Caki2 (cell line): ENCODE results near the gene IL6R. TPM values are rescaled to one million over a fixed set of nuclear protein-coding genes. Genes with fewer than 3 reads are reported as not detected.
A peak's percentile ranks its signal among the peaks of the same experiment; 100 is the strongest.

Source experiments
- DNase-seq: peaks from one replicate; pipeline ENCODE4 v3.0.0-alpha.2; 2015; ENCODE audit warnings: low read depth
- in situ Hi-C: cut with HindIII; loops from 2 replicates; pipeline ENCODE4 v1.10.0; 2016; ENCODE audit warnings: low sequenced_read_pairs, low pct_unique_long_range_greater_than_20kb, mixed read lengths
- total RNA-seq: library from RNA; depleted of rRNA; stranded (reverse); fragments of >200 nt; shearing (Covaris generic); gene quantifications from 2 replicates; pipeline ENCODE4 v1.2.3, GENCODE V29; 2014; ENCODE audit warnings: low replicate concordance

Gene IL6R
- total RNA-seq, 1 experiment from 2014 or later: 6.5 TPM

DNA sequence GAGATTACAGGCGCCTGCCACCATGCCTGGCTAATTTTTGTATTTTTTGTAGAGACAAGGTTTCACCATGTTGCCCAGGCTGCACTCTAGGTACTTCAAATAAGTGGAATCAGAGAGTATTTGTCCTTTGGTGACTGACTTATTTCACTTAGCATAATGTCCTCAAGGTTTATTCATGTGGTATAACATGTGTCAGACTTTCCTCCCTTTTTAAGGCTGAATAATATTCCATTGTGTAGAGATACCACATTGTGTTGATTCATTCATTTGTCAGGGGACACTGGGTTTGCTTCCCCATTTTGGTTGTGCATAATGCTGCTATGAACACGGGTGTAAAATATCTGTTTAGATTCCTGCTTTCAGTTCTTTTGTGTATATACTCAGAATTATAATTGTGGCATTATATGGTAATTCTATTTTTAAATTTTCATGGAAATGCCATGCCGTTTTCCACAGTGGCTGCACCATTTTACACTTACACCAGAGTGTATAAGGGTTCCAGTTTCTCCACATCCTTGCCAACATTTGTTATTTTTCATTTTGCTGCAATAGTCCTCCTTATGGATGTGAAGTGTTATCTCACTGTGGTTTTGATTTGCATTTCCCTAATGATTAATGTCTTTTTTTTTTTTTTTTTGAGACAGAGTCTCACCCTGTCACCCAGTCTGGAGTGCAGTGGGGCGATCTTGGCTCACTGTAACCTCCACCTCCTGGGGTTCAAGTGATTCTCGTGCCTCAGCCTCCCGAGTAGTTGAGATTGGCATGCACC, 35.1 kb downstream of the IL6R start:
- in situ Hi-C loops: no loop called here
- no peak for DNase-seq

DNA sequence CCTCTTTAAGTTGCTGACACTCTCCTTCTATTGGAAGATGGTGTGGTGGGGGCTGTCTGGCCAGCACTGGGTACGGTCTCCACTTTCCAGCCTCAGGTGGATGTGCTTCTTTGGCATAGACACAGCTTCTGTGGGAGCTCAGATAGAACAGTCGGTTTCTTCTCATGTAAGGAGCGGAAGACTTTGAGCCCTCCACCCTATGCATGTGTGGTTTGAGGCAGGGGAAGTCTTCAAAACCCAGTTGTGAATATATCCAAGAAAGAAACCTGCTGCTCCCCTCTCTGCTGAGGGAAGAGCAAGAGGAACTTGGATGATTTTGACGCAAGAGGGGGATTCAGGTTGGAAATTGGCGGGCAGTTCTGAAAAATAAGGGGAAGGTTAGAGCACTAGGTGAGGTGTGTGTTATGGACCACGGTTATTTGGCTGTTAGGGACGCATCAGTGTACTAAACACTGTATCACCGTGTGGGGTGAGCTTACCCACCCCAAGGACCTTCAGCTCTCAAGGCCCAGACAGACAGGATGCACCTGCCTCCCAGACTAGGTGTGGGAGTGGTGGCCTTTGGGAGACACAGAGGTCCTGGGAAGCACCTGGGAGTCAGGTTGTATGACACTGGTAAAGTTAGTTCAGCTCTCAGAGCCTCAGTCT, 36.2 kb downstream of the IL6R start:
- DNase-seq: no peak
- in situ Hi-C loops: no loop called here

DNA sequence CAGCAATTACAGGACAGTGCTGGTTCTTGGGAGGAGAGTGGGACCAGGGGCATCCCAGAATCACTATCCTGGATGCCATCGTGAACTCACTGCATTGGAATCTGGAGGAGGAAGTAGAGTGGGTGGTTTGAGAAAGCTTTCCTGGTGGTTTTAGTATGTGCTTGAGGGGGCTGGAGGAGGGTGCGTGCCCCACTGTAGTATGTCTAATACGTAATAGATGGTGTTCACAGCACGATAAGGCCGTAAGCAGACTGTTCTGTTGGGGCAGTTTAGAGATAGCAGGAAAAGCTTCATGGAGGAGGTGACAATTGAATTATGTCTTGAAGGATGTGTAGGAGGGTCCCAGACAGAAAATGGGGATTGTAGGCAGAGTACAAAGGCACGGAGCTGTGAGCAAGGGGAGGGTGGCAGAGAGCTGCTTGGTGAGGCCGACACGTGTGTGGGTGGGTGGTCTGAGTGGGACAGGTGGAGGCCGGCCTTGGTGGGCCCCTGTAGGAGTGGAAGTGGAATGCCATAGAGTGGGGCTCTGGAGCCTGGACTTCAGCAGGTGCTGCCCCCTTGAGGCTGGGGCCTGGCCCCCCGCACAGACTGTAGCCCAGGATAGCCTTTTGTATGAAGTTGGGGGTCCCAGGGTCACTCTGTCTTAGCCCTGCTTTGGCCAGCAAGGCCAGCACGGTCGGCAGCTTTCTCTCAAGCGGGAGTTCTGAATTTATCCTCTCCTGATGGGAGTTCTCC, 37.0 kb downstream of the IL6R start:
- DNase-seq: no peak
- in situ Hi-C loops: no loop called here

DNA sequence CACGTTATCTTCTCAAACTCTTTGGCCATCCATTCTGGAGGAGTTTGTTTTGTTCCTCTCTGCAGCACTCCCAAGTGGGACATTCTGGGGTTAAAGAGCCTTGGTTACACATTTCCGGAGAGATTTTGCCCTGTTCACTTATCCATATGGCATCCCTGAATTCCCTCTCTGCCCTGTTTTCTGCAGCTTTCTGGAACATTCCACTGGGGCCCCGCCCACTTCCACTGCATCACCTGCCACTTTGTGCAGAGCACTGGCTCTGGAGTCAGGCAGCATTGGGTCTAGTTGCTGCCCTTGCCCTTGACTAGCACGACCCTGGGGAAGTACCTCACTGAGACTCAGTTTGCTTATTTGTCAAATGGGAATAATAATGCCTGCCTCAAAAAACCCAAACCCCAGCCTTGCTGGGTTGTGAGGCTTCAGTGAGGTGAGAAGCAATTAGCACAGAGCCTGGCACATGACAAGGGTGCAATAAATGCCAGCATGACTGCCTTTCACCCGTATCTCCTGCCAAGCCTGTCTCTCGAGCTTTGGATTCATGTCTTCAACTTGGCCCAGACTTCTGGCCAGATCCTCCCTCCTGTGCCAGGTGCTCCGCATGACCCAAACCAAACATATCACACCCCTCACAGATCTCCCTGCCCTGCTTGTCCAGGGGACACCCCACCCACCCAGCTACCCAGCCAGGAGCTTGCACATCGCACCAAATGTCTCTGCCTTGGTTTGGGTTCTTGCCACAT, 38.3 kb downstream of the IL6R start:
- no peak for DNase-seq
- in situ Hi-C loops: no loop called here

DNA sequence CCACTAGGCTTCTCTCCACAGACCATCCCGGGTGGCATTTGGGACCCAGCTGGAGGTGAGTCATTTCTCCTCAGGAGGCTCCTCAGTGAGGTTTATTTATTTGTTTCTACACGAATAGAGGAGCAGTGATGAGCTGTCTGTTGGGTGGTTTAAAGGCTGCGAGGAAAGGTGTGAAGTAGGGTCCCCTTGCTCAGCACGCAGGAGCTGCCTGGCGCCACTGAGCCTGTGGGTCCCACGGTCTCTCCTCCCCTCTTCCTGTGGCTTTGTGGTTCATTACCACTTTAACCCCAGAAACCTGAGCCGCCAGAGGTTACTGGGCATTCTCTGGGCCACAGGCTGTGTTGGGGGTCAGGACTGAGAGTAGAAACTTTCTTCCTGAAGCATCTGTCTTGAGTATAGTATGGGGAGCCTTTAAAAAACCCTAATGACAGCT, 39.9 kb downstream of the IL6R start:
- in situ Hi-C loops: no loop called here
- peak; percentile 53 for DNase-seq

DNA sequence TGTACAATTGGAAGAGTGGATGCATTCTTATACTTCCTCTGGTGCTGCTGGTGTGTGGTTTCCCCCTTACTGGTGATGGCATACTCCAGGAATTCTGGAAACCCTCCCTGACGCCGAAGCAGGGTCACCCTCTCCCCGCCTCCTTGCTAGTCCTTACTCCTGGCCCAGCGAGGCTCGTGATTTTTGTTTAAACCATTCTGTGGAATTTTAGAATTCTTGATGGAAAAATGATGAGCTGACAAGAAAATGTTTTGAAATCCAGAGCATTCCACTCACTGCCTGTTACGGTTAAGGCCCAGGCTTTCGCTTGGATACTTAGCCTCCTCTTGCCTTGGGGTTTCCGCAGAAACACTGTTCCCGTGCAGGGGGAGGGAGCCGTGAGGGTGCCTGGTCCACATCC, 41.1 kb downstream of the IL6R start:
- in situ Hi-C loops: no loop called here
- no peak for DNase-seq

DNA sequence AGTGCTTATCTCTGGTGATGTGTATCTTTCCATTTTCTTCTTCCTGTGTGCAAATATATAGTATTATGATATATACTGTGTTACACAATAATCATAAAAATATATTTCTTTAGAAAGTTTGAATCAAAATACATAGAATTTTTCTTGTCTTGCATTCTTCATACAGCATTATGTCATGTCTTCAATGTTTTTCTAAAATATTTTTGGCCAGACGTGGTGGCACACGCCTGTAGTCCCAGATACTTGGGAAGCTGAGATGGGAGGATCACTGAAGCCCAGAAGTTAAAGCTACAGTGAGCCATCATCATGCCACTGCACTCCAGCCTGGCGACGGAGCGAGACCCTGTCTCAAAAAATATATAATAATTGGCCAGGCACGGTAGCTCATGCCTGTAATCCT, 41.6 kb downstream of the IL6R start:
- in situ Hi-C loops: no loop called here
- no peak for DNase-seq

DNA sequence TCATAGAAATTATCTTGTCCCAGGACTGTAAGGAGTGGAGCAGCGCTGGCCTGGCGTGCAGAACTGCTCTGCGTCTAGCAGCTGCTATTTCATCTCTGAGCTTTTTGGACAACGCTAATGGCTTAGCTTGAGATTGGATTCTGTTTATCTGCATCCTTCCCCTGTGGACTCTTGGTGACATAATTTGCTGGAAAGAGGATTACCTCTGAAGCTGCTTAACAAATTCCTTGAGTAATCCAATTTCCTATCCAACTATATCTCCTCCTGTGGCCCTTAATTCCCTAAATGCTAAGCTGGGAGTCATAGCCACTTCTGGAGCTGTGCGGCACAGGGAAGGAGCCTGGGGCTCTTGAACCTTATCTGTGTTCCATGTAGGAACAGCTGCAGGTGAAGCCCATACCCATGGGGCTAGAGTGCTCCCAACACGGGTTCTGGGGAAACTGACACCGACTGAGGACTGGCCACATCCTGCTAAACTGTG, 43.2 kb downstream of the IL6R start:
- DNase-seq: no peak
- in situ Hi-C loops: no loop called here

DNA sequence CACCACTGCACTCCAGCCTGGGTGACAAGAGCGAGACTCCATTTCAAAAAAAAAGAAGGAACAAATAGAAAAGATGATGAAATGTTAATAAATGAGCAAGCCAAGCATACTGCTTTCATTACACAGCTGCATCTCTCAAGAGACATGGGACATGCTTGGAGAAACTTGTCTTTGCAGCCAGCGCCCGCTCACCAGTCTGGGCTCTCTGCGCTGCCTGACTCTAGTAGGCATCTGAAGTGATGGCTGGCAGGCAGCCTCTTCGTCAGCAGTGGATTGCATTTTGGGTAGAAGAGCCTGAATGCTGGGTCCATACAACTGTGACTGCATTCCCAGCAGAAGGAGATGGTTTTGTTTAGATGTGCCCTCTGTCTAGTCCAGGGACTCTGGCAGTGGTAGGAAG, 48.0 kb downstream of the IL6R start:
- DNase-seq: no peak
- in situ Hi-C loops: no loop called here

DNA sequence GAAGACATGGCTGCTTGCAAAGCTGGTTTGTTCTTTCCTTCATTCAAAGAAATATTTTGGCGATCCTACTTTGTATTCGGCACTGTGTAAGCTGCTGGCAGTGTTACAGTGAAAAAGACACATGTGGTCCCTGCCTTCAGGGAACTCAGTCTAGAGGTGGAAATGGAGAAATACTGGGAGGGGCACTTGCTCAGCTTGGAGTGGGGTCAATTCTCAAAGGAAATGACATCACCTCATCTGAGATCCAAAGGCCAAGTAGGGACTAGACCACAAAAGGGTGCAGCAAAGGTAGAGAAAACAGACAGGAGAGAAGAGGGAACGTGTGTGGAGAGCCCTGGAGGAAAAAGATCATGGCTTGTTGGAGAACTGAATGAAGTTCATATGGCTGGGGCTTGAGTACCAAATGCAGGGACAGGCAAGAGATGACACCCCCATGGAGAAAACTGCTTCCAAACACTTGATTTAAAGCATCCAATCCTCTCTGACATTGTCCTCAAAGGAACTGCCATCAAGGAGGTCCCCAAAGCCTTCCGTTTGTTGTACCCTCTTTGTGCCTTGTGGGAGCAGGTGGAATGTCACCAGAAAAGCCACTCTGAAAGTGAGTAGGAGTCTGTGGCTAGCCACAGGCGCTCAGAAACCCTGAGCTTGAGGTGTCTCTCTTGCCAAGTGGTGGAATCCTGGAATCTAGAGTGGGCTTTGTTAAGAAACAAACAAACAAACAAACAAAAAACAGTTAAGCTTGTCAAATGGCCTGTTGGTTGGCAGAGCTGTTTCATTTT, 48.6 kb downstream of the IL6R start:
- in situ Hi-C loops: no loop called here
- no peak for DNase-seq

DNA sequence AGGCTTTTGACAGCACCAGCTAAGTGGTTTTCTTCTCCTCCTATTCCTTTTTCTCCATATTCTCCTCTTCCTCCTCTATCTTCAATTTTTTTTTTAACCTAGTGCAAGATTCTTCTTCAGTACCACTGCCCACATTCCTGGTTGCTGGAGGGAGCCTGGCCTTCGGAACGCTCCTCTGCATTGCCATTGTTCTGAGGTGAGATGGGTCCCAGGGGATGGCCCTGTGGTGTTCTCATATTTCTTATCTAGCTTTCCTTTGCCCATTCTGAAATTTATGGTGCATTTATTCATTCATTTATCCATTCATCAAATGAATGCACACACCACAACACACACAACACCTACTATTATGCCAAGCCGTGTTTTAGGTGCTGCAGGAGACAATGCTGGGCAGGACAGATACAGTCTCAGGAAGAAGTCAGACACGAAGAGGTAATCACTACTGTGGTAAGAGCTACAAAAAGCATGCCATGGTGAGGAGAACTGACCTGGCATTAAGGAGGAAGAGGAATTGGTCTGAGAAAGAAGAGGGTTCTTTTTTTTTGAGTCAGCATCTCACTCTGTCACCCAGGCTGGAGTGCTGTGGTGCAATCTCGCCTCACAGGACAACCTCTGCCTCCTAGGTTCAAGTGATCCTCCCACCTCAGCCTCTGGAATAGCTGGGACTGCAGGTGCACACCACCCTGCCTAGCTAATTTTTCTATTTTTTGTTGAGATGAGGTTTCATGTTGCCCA, 49.4 kb downstream of the IL6R start:
- in situ Hi-C loops: no loop called here
- DNase-seq: no peak

DNA sequence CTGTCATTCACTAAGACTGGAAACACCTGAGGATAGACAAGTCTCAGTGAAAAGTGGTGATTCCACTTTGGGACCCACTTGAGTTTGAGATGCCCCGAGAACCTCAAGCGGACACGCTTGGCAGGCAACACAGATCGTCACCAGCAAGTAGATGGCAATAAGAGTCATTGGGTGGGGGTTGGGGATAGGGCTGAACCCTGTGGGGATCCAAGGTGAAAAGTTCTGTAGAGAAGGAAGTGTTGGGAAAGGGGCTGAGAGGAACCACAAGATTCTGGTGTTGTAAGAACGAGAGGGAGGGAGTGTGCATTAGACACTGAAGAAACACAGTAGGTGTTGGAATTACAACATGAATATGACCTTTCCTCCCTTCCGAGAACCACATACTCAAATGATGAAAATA, 51.5 kb downstream of the IL6R start:
- in situ Hi-C loops: no loop called here
- DNase-seq: no peak

DNA sequence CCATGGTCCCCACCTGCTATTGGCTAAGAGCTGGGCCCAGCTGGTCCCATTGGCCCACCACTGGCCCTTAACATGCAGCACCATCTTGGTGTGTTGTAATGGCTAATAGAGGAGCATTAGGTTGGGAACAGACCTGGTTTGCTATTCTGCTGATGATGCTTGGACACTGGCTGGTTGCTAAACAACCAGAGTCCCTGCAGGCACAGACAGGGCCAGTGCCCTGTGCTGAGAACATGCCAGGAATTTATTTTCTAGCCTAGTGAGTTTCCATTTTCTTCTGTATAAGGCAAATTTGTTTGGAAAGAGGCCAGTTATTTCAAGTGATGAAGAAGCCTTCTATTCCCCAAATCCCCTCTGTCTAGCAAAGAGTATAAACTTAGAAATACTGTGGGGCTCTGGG, 53.9 kb downstream of the IL6R start:
- in situ Hi-C loops: no loop called here
- no peak for DNase-seq

DNA sequence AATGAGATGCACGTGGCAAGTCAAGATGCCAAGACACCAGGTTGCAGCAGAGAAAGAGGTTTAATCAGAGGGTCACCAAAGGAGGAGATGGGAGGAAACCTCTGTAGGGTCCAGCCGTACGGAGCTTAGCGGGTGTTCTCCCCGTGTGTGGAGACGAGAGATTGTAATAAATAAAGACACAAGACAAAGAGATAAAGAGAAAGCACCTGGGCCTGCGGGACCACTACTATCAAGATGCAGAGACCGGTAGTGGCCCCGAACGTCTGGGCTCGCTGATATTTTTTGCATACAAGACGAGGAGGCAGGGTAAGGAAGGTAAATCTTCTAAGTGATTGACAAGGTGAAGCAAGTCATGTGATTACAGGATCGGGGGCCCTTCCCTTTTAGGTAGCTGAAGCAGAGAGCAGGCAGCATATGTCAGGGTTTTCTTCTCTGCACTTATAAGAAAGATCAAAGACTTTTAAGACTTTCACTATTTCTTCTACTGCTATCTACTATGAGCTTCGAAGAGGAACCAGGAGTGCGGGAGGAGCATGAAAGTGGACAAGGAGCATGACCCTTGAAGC, 55.6 kb downstream of the IL6R start:
- in situ Hi-C loops: no loop called here
- no peak for DNase-seq

DNA sequence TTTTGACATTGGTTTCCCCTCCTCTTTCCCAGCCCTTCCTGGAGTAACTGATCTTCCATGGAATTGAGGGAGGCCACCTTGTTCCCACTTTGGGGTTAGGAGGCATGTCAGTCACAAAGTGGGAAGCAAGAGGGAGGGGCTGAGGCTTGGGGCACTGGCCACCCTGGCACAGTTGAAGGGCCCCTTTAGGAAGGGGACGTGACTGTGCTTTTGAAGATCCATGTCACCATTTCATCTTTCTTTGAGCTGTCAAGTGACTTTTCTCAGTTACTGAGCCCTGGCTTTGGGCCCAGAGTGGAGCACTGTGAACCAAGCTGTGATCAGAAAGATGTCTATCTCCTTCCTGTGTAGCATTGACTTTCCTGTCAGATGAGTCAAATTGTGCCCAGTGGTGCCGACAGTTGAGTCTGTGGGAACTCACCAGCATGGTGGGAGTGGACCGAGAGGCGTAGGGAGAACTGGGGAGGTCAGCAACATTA, 58.4 kb downstream of the IL6R start:
- DNase-seq: no peak
- in situ Hi-C loops: no loop called here

DNA sequence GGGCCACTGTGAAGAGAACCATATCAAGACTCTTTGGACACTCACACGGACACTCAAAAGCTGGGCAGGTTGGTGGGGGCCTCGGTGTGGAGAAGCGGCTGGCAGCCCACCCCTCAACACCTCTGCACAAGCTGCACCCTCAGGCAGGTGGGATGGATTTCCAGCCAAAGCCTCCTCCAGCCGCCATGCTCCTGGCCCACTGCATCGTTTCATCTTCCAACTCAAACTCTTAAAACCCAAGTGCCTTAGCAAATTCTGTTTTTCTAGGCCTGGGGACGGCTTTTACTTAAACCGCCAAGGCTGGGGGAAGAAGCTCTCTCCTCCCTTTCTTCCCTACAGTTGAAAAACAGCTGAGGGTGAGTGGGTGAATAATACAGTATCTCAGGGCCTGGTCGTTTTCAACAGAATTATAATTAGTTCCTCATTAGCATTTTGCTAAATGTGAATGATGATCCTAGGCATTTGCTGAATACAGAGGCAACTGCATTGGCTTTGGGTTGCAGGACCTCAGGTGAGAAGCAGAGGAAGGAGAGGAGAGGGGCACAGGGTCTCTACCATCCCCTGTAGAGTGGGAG, 60.6 kb downstream of the IL6R start:
- in situ Hi-C loops: no loop called here

DNA sequence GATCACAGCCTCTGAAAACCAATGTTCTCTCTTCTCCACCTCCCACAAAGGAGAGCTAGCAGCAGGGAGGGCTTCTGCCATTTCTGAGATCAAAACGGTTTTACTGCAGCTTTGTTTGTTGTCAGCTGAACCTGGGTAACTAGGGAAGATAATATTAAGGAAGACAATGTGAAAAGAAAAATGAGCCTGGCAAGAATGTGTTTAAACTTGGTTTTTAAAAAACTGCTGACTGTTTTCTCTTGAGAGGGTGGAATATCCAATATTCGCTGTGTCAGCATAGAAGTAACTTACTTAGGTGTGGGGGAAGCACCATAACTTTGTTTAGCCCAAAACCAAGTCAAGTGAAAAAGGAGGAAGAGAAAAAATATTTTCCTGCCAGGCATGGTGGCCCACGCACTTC, 61.1 kb downstream of the IL6R start:
- in situ Hi-C loops: no loop called here
- no peak for DNase-seq

More for the DNA sequence above, 60.6 kb downstream of the IL6R start:
- no peak for DNase-seq
